ENCODE measurements around the gene RDH13.

DNA sequence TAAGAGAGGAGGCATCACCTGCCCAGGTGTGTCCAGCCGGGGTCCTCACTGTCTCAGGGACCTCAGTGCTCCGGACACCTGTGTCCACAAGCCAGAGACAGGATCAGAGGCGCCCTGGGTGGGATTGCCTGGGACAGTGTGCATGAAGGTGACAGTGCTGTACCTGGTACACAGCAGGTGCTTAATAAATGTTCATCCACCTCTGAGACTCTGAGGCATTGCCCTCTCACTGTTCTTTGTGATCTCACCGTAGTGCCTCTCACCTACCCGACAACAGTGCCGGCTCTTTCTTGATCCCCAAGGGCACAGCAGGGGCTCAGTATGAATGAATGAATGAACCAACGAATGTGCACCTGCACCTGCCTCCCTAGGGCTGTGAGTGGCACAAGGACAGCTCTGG, 9.2 kb downstream of the RDH13 start:
- TF ChIP-seq ZFX (IDR thresholded peaks at IDR 0.05; ENCODE audit: borderline replicate concordance), result no peak
- TF ChIP-seq, protein P1, sequence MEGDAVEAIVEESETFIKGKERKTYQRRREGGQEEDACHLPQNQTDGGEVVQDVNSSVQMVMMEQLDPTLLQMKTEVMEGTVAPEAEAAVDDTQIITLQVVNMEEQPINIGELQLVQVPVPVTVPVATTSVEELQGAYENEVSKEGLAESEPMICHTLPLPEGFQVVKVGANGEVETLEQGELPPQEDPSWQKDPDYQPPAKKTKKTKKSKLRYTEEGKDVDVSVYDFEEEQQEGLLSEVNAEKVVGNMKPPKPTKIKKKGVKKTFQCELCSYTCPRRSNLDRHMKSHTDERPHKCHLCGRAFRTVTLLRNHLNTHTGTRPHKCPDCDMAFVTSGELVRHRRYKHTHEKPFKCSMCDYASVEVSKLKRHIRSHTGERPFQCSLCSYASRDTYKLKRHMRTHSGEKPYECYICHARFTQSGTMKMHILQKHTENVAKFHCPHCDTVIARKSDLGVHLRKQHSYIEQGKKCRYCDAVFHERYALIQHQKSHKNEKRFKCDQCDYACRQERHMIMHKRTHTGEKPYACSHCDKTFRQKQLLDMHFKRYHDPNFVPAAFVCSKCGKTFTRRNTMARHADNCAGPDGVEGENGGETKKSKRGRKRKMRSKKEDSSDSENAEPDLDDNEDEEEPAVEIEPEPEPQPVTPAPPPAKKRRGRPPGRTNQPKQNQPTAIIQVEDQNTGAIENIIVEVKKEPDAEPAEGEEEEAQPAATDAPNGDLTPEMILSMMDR (IDR thresholded peaks at IDR 0.05), result no peak
